Measurements from ENCODE around the gene B3GAT1.

DNA sequence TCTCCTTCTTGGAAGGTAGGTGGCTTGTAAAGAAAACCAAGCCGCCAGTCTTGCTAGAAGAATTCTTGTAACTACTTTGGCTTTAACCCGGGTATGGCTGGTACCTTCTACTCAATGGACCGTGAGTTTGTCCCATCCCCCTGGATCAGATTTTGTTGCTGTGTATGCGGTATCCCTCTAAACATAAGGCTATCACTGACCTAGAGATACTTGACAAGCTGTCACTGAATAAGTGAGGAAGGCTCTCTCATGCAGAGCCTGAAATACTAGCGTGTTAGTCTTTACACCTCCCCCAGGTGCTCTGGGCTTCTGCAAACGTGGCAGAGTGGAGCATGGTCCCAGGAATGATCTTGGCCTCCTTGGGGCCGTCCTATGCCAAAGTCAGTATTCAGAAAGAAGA is 45.8 kb downstream of the B3GAT1 start:
- TF ChIP-seq, protein P1, sequence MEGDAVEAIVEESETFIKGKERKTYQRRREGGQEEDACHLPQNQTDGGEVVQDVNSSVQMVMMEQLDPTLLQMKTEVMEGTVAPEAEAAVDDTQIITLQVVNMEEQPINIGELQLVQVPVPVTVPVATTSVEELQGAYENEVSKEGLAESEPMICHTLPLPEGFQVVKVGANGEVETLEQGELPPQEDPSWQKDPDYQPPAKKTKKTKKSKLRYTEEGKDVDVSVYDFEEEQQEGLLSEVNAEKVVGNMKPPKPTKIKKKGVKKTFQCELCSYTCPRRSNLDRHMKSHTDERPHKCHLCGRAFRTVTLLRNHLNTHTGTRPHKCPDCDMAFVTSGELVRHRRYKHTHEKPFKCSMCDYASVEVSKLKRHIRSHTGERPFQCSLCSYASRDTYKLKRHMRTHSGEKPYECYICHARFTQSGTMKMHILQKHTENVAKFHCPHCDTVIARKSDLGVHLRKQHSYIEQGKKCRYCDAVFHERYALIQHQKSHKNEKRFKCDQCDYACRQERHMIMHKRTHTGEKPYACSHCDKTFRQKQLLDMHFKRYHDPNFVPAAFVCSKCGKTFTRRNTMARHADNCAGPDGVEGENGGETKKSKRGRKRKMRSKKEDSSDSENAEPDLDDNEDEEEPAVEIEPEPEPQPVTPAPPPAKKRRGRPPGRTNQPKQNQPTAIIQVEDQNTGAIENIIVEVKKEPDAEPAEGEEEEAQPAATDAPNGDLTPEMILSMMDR (IDR thresholded peaks at IDR 0.05; ENCODE audit: insufficient read depth, low read length), result no peak
- TF ChIP-seq GABPA (IDR thresholded peaks at IDR 0.05; ENCODE audit: low read depth), result no peak
- TF ChIP-seq, protein P2, sequence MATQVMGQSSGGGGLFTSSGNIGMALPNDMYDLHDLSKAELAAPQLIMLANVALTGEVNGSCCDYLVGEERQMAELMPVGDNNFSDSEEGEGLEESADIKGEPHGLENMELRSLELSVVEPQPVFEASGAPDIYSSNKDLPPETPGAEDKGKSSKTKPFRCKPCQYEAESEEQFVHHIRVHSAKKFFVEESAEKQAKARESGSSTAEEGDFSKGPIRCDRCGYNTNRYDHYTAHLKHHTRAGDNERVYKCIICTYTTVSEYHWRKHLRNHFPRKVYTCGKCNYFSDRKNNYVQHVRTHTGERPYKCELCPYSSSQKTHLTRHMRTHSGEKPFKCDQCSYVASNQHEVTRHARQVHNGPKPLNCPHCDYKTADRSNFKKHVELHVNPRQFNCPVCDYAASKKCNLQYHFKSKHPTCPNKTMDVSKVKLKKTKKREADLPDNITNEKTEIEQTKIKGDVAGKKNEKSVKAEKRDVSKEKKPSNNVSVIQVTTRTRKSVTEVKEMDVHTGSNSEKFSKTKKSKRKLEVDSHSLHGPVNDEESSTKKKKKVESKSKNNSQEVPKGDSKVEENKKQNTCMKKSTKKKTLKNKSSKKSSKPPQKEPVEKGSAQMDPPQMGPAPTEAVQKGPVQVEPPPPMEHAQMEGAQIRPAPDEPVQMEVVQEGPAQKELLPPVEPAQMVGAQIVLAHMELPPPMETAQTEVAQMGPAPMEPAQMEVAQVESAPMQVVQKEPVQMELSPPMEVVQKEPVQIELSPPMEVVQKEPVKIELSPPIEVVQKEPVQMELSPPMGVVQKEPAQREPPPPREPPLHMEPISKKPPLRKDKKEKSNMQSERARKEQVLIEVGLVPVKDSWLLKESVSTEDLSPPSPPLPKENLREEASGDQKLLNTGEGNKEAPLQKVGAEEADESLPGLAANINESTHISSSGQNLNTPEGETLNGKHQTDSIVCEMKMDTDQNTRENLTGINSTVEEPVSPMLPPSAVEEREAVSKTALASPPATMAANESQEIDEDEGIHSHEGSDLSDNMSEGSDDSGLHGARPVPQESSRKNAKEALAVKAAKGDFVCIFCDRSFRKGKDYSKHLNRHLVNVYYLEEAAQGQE (IDR thresholded peaks at IDR 0.05; ENCODE audit: insufficient replicate concordance, low read depth), result no peak
- TF ChIP-seq POLR2AphosphoS5 (IDR thresholded peaks at IDR 0.05; ENCODE audit: low read depth), result no peak
- TF ChIP-seq SPI1 (IDR thresholded peaks at IDR 0.05; ENCODE audit: borderline replicate concordance, low read depth), result no peak

Data from HL-60 (cell line).